Measurements from ENCODE around the gene PTPN22. TPM values are rescaled to one million over a fixed set of nuclear protein-coding genes. Genes with fewer than 3 reads are reported as not detected.

Gene PTPN22
- 1 to 10 TPM in 3 of 4 donors, under 1 TPM in 1; 0.71 to 2.4 (median 1.4) TPM for total RNA-seq
- polyA plus RNA-seq = 1 to 10 TPM; 1.8 to 4.4 (median 2.1) TPM

GRCh38 chr1:113871597-113872113 is at the start of gene PTPN22:
PTPN22 (minus strand) TSS chr1:113871712.
- H3K27ac ChIP-seq = peak within 1 kb of the TSS in 2 of 4 donors; percentile 9 to 59
- intact Hi-C loops (cut with DNase I) = no loop called here
- H3K4me1 ChIP-seq = no peaks in the 10 kb centered on the region
- no peaks in the 10 kb centered on the region for H3K9me3 ChIP-seq
- 41 to 84% methylated on average over 4 of the region's 4 CpGs for WGBS, 2 donors
- H3K4me3 ChIP-seq = peak within 1 kb of the TSS in 1 of 4 donors; percentile 4
- no peaks in the 10 kb centered on the region for H3K27me3 ChIP-seq
- no peaks in the 10 kb centered on the region for H3K36me3 ChIP-seq
- DNase-seq = no peak
- TF ChIP-seq POLR2AphosphoS5 (IDR thresholded peaks at IDR 0.05) (peak in 3 of 4 donors; percentile 9 to 22 (median 18)), CTCF (IDR thresholded peaks at IDR 0.05) (no peak)

GRCh38 chr1:113918243-113918642 is 46.7 kb upstream of the PTPN22 start:
- Histone ChIP-seq H3K27ac (no peak overlapping the region), H3K4me1 (peaks cover 0 to 3% (median 2%) of the 10 kb centered on the region in 4 donors), H3K9me3 (no peaks in the 10 kb centered on the region), H3K36me3 (no peaks in the 10 kb centered on the region), H3K4me3 (no peak overlapping the region), H3K27me3 (no peaks in the 10 kb centered on the region)
- TF ChIP-seq POLR2AphosphoS5 (IDR thresholded peaks at IDR 0.05) (no peak), EP300 (IDR thresholded peaks at IDR 0.05) (no peak), CTCF (IDR thresholded peaks at IDR 0.05) (no peak), POLR2A (IDR thresholded peaks at IDR 0.05) (no peak)
- DNase-seq = no peak
- intact Hi-C loops (cut with DNase I) = no loop called here

GRCh38 chr1:113917400-113918082 is 46.0 kb upstream of the PTPN22 start:
- Histone ChIP-seq H3K9me3 (no peaks in the 10 kb centered on the region), H3K27me3 (no peaks in the 10 kb centered on the region), H3K27ac (no peak overlapping the region), H3K4me3 (no peak overlapping the region), H3K36me3 (no peaks in the 10 kb centered on the region), H3K4me1 (peaks cover 0 to 10% (median 9%) of the 10 kb centered on the region in 4 donors)
- TF ChIP-seq EP300 (IDR thresholded peaks at IDR 0.05) (no peak), POLR2AphosphoS5 (IDR thresholded peaks at IDR 0.05) (no peak), POLR2A (IDR thresholded peaks at IDR 0.05) (no peak), CTCF (IDR thresholded peaks at IDR 0.05) (no peak)
- no peak for DNase-seq
- intact Hi-C loops (cut with DNase I) = no loop called here
- 93 to 95% methylated on average over 2 of the region's 2 CpGs for WGBS, 2 donors

GRCh38 chr1:113916974-113917373 is 45.5 kb upstream of the PTPN22 start:
- intact Hi-C loops (cut with DNase I) = no loop called here
- H3K4me1 ChIP-seq = peaks cover 0 to 15% (median 13%) of the 10 kb centered on the region in 4 donors
- H3K27me3 ChIP-seq = no peaks in the 10 kb centered on the region
- DNase-seq = no peak
- no peaks in the 10 kb centered on the region for H3K9me3 ChIP-seq
- no peak overlapping the region for H3K27ac ChIP-seq
- 98% methylated on average over 5 of the region's 5 CpGs for WGBS, 2 donors
- TF ChIP-seq POLR2AphosphoS5 (IDR thresholded peaks at IDR 0.05) = no peak
- no peak for TF ChIP-seq POLR2A (IDR thresholded peaks at IDR 0.05)
- no peak for TF ChIP-seq EP300 (IDR thresholded peaks at IDR 0.05)
- TF ChIP-seq CTCF (IDR thresholded peaks at IDR 0.05) = no peak
- no peak overlapping the region for H3K4me3 ChIP-seq
- no peaks in the 10 kb centered on the region for H3K36me3 ChIP-seq

All from sigmoid colon (tissue), 7 donors.